Measurements from ENCODE around the gene FBL. TPM values are rescaled to one million over a fixed set of nuclear protein-coding genes. Genes with fewer than 3 reads are reported as not detected.

The FBL gene
- total and polyA plus RNA-seq, 2 of the 8 experiments (the other 6 are each of a cell fraction or from before 2014, with no cell fraction given), result 790 to 1,361 TPM

DNA sequence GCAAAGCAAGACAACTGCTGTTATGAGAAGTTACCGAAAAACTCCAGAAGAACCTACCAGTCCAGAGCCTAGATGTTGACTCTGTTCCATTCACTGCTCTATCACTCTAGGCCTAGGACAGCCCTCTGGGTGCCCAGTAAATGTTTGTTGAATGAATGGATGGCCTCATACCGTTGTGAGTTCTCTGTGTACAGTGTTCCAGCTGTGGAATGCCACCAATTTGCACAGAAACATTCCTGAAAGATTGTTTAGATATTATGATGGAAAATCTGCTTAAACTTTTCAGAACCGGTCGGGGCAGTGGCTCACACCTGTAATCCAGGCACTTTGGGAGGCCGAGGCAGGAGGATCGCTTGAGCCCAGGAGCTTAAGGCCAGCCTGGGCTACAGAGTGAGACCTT lies 1.3 kb upstream of the FBL start (continued):
- TF ChIP-seq HDAC2 (IDR thresholded peaks at IDR 0.05; ENCODE audit: borderline replicate concordance in 1 of 2, low read depth in 2 of 2, low read length in 2 of 2), result no peak
- TF ChIP-seq NANOG (IDR thresholded peaks at IDR 0.05; ENCODE audit: insufficient read depth, low read depth, low read length, poor library complexity, severe bottlenecking), result no peak
- TF ChIP-seq MAFK (IDR thresholded peaks at IDR 0.05; ENCODE audit: low read depth, low read length), result no peak
- TF ChIP-seq YY1 (IDR thresholded peaks at IDR 0.05; ENCODE audit: low read depth, low read length), result no peak
- TF ChIP-seq EGR1 (IDR thresholded peaks at IDR 0.05; ENCODE audit: borderline replicate concordance, low read depth, low read length), result no peak
- TF ChIP-seq GABPA (IDR thresholded peaks at IDR 0.05; ENCODE audit: borderline replicate concordance, insufficient read depth, low read length), result no peak
